Muscle of back (tissue), 11 donors: ENCODE data around the gene ARHGAP6. TPM values are rescaled to one million over a fixed set of nuclear protein-coding genes. Genes with fewer than 3 reads are reported as not detected.
"Not testable (repeated sequence)": the region's sequence is repeated elsewhere in the genome, so short reads cannot be mapped to it uniquely, and the experiment has no call there.

ENCODE experiments used
- DNase-seq, 3 donors: peaks; one replicate each; pipeline versions ENCODE4 v3.0.0 to v3.0.0-alpha.2; 2013
- polyA plus RNA-seq, 10 donors: library from polyadenylated mRNA; unstranded; fragments of 120-200 nt; gene quantifications; one replicate each; pipeline ENCODE4 v1.2.1, GENCODE V29; 2013; ENCODE audit not compliant: insufficient read length in 10 of 10

The ARHGAP6 gene
- polyA plus RNA-seq, 10 donors: 7.8 to 12.5 (median 10.1) TPM

GRCh38 chrX:11363825-11364224, 301.9 kb downstream of the ARHGAP6 start:
- not testable (repeated sequence) for DNase-seq

GRCh38 chrX:11363069-11363594, 302.6 kb downstream of the ARHGAP6 start:
- no peak for DNase-seq

GRCh38 chrX:11361666-11362065, 304.1 kb downstream of the ARHGAP6 start:
- DNase-seq: not testable (repeated sequence)

DNA sequence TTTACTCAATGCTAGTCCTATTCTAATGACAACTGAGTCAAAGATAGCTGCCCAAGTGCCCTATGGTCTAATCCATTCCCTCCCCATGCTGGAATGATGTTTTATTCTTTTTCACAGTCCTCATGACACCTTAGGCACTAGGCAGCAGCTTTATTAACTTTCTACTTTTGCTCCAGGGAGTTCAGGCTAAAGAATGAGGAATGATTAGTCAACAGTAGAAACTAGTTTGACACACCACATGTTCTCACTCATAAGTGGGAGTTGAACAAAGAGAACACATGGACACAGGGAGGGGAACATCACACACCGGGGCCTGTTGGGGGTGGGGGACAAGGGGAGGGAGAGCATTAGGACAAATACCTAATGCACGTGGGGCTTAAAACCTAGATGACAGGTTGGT, 309.8 kb downstream of the ARHGAP6 start:
- not testable (repeated sequence) for DNase-seq

DNA sequence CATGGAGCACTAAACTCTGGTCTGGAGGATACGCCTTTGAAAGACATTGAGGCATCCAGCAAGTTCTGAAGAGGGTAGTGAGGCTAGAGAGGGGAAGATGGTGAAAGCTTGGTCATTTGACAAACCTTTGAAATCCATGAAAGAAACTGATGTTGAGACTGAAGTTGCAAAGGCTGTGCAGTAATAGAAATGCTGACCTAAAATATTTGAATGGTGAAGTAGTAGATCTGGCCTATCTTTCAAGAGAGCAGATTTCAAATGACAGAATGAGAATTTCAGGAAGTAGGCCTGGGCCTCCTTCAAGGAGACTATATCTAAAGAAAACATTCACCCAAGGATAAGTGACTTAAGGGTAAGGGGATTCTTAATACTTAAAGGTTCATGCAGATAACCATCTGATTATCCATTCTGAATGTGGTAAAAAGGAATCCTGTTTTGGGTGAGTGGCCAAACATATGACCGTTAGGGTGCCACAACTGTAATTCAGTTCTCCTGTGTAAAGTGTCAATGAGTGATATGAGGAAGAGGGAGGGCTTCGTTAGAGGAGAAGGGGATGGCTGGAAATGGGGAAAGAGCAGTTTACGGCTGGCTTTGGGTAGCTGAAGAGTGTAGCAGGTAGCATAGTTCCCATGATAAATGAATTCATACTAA, 310.3 kb downstream of the ARHGAP6 start:
- no peak for DNase-seq

- no peak for DNase-seq
Measured at GRCh38 chrX:11352296-11352741, 313.4 kb downstream of the ARHGAP6 start.

DNA sequence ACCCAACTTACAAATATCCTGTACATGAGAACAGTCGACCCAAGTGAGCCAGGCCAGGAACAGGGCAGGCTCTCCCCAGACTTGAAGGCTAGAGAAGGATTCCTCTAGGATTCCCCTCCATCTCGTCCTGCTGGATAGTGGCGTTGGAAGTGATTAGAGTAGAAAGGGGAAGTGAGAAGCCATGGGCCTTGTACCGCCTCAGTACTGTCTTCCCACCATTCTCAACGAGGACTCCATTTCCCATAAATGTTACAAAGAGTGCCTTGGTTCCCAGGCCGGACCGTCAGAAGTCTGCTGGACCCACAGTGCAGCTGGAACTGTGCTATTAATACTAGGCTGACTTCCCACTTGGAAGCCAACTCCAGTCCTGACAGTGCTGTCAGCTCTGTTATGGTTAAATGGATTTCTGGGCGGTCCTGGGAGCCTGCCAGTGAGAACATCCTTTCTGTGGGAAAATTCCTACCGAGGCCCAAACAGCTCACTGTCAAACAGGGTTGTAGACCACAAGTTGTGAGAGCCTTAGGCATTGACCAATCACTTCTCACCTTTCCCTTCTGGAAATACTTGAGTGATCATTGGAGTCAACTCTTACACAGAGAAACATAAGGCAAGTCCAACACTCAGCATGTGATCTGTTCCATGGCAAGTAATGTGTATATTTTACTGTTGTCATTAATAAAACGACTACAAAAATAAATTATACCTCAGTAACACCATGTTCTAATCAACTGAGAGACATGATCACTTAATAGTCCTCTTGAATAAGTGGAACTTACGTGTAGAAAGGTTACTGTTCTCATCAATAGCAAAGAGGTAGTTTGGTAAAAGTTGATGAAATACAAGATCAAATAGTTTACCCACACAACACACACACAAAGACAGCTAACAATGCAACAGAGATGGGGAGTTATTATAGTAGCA, 314.1 kb downstream of the ARHGAP6 start:
- peak; percentile 45 to 71 (median 59) for DNase-seq

GRCh38 chrX:11349661-11350337, 315.9 kb downstream of the ARHGAP6 start:
- DNase-seq: no peak

DNA sequence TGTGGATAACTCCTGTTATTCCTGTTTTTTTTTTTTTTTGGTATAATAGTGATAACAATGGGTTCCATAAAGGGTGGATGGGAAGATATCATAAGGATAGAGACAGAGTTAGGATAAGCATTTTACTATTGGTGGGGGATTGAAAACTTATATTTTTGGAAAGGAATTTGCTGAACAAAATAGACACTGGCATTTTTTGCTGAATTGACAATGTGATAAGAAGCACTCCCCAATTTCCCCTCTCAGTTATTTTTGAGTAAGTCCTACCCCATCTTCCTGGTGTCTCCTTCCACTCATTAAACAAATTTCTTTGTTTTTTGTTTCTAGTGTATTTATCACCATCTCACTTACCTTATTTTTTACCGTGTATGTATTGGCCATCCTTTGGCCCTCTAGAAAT, 316.7 kb downstream of the ARHGAP6 start:
- DNase-seq: no peak

GRCh38 chrX:11347300-11347699, 318.4 kb downstream of the ARHGAP6 start:
- DNase-seq: no peak

DNA sequence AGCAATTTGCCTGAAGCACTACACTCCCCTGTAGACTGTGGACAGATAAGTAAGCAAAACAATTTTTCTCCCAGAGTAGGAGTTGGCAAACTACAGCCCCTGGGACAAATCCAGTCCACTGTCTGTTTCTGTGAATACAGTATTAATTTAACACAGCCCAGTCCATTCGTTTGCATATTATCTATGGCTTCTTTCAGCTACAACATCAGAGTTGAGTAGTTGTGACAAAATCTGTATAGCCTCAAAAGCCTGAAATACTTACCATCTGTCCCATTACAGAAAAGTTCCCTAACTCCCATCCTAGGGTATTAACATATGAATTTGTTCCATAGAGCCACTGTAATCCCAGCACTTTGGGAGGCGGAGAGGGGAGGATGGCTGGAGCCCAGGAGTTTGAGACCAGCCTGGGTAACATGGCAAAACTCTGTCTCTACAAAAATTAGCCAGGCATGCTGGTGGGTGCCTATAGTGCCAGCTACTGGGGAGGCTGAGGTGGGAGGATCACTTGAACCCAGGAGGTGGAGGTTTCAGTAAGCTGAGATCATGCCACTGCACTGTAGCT, 319.5 kb downstream of the ARHGAP6 start:
- DNase-seq: no peak

GRCh38 chrX:11342673-11343072, 323.0 kb downstream of the ARHGAP6 start:
- no peak for DNase-seq

GRCh38 chrX:11341274-11342201, 324.2 kb downstream of the ARHGAP6 start:
- peak in 2 of 3 donors; percentile 46 to 62 for DNase-seq

GRCh38 chrX:11337292-11338009, 328.3 kb downstream of the ARHGAP6 start:
- no peak for DNase-seq

GRCh38 chrX:11336201-11336600, 329.5 kb downstream of the ARHGAP6 start:
- no peak for DNase-seq

- DNase-seq: no peak
Measured at GRCh38 chrX:11334165-11334564, 331.6 kb downstream of the ARHGAP6 start.

- DNase-seq: no peak
Measured at GRCh38 chrX:11331788-11332187, 333.9 kb downstream of the ARHGAP6 start.

GRCh38 chrX:11329021-11329420, 336.7 kb downstream of the ARHGAP6 start:
- DNase-seq: no peak

DNA sequence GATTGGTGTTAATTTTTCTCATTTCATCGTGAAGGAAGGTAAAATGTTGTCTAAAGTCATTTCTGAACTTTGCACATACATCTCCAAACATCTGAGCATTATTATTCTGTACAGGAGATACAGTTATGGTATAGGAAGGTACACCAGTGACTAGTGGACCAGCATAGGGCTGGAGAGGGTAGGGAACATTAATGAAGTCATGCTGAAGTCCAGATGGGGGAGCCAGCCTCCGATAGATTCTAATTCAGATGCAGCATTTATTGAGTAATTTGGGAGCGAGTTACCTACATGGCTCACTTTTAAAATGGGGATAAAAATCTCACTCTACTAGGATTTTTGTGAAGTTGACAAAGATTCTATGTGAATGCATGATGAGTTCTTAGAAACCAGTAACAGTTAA, 337.6 kb downstream of the ARHGAP6 start:
- no peak for DNase-seq

GRCh38 chrX:11321986-11322385, 343.7 kb downstream of the ARHGAP6 start:
- DNase-seq: no peak
